SU-DHL-6 (cell line): Measurements from ENCODE around the gene KLF1.

Experiments used
- EZH2phosphoT487 ChIP-seq: fragments of 200-600 bp; sonication (generic), shearing (Covaris generic); conservative IDR thresholded peaks from 2 replicates; pipeline ENCODE4 v1.6.1; 2018; ENCODE audit warnings: mild to moderate bottlenecking, antibody characterized with exemption, low read length, moderate library complexity, mixed read lengths
- TF ChIP-seq, protein P1 (sequence below): fragments of 200-600 bp; sonication (generic); IDR thresholded peaks from one replicate; pipeline ENCODE4 v1.5.1; 2017; ENCODE audit warnings: antibody characterized with exemption, mild to moderate bottlenecking, low read length, moderate library complexity; ENCODE audit not compliant: insufficient read depth, poor library complexity, severe bottlenecking

DNA sequence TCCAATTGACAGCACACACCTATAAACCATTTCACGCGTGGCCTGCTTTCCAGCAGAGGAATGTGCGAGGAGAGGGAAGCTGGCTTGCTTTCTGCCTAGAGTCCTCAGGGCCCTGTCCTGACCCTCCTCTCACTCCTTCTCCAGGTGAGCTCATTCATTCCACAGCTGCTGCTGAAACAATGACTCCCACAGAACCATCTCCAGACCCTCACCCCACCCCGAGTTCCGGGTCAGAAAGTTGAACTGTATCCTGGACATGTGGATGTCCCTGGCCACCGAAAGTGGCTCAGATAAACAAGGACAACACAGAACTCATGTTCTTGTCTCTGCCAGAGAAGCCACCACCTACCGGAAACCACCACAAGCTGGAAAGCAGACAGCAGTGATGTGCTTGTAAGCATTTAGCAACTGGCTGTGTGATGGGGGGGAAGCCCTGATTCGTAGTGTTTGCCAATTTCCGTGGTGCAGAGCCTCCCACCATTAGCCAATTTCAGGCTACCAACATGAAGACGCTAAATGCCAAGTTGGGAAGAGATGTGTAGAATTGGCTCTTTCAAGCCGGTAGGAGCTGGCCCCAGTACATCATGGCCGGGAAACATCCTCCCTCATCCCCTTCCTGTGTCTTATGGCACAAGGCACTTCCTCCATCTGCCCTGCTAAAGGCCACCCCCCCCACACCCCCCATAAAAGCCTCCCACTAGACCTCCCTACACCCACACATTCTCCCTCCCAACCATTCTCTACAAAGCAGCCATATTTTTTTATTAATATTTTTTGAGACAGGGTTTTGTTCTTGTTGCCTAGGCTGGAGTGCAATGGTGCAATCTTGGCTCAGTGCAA is 27.1 kb upstream of the KLF1 start:
- TF ChIP-seq, protein P1, sequence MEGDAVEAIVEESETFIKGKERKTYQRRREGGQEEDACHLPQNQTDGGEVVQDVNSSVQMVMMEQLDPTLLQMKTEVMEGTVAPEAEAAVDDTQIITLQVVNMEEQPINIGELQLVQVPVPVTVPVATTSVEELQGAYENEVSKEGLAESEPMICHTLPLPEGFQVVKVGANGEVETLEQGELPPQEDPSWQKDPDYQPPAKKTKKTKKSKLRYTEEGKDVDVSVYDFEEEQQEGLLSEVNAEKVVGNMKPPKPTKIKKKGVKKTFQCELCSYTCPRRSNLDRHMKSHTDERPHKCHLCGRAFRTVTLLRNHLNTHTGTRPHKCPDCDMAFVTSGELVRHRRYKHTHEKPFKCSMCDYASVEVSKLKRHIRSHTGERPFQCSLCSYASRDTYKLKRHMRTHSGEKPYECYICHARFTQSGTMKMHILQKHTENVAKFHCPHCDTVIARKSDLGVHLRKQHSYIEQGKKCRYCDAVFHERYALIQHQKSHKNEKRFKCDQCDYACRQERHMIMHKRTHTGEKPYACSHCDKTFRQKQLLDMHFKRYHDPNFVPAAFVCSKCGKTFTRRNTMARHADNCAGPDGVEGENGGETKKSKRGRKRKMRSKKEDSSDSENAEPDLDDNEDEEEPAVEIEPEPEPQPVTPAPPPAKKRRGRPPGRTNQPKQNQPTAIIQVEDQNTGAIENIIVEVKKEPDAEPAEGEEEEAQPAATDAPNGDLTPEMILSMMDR = no peak
- no peak for TF ChIP-seq EZH2phosphoT487
